Parathyroid adenoma (tissue), 2 donors: ENCODE data around the gene PPP1R14B.

Experiments
- H2AFZ ChIP-seq: fragments of 300-600 bp; sonication (generic); one replicate; pipeline ENCODE4 v1.7.0; 2017; ENCODE audit warnings: antibody characterized with exemption, mild to moderate bottlenecking
- H3K27ac ChIP-seq: fragments of 300-600 bp; sonication (generic); one replicate; pipeline ENCODE4 v1.7.0; 2017
- H3K27me3 ChIP-seq: fragments of 300-600 bp; sonication (generic); one replicate; pipeline ENCODE4 v1.7.0; 2017; ENCODE audit warnings: low read length; ENCODE audit not compliant: control insufficient read depth, insufficient read depth
- H3K36me3 ChIP-seq: fragments of 300-600 bp; sonication (generic); one replicate; pipeline ENCODE4 v1.7.0; 2017; ENCODE audit warnings: low read length; ENCODE audit not compliant: control insufficient read depth, insufficient read depth
- H3K4me1 ChIP-seq: fragments of 300-600 bp; sonication (generic); one replicate; pipeline ENCODE4 v1.7.0; 2017; ENCODE audit warnings: control low read depth
- H3K4me2 ChIP-seq: fragments of 300-600 bp; sonication (generic); one replicate; pipeline ENCODE4 v1.7.0; 2017; ENCODE audit warnings: low read length
- H3K4me3 ChIP-seq: fragments of 300-600 bp; sonication (generic); one replicate; pipeline ENCODE4 v1.7.0; 2017; ENCODE audit warnings: low read depth, low read length
- H3K79me2 ChIP-seq: fragments of 300-600 bp; sonication (generic); one replicate; pipeline ENCODE4 v1.7.0; 2017; ENCODE audit warnings: control low read depth
- H3K9ac ChIP-seq: fragments of 300-600 bp; sonication (generic); one replicate; pipeline ENCODE4 v1.7.0; 2017; ENCODE audit warnings: mild to moderate bottlenecking
- H3K9me3 ChIP-seq: fragments of 300-600 bp; sonication (generic); one replicate; pipeline ENCODE4 v1.7.0; 2017; ENCODE audit warnings: low read length; ENCODE audit not compliant: control insufficient read depth
- CTCF ChIP-seq: fragments of 300-600 bp; sonication (generic); IDR thresholded peaks from one replicate; pipeline ENCODE4 v1.7.0; 2017; ENCODE audit warnings: antibody characterized with exemption, mild to moderate bottlenecking
- donor health status: primary hyperparathyroidism.

The PPP1R14B gene

GRCh38 chr11:64275031-64275800, 28.5 kb upstream of the PPP1R14B start:
- H3K79me2 ChIP-seq: no peaks in the 10 kb centered on the region
- no peak overlapping the region for H2AFZ ChIP-seq
- no peak overlapping the region for H3K27ac ChIP-seq
- H3K27me3 ChIP-seq: no peaks in the 10 kb centered on the region
- H3K9ac ChIP-seq: no peak overlapping the region
- no peak for TF ChIP-seq CTCF
- no peak overlapping the region for H3K4me3 ChIP-seq
- H3K4me1 ChIP-seq: no peaks in the 10 kb centered on the region
- H3K4me2 ChIP-seq: no peak overlapping the region
- no peaks in the 10 kb centered on the region for H3K9me3 ChIP-seq
- no peaks in the 10 kb centered on the region for H3K36me3 ChIP-seq

- H3K4me3 ChIP-seq: peak overlapping the region; percentile 90
- H2AFZ ChIP-seq: peak overlapping the region; percentile 73
- H3K79me2 ChIP-seq: no peaks in the 10 kb centered on the region
- H3K27me3 ChIP-seq: no peaks in the 10 kb centered on the region
- no peaks in the 10 kb centered on the region for H3K36me3 ChIP-seq
- peaks cover 10% of the 10 kb centered on the region for H3K4me1 ChIP-seq
- peak overlapping the region; percentile 42 for H3K9ac ChIP-seq
- TF ChIP-seq CTCF: no peak
- H3K4me2 ChIP-seq: peak overlapping the region; percentile 93
- peak overlapping the region; percentile 97 for H3K27ac ChIP-seq
- no peaks in the 10 kb centered on the region for H3K9me3 ChIP-seq
These were observed 22.9 kb upstream of the PPP1R14B start for GRCh38 chr11:64269540-64270220.

- Histone ChIP-seq H3K4me3 (peak overlapping the region; percentile 83), H3K27me3 (no peaks in the 10 kb centered on the region), H3K36me3 (no peaks in the 10 kb centered on the region), H3K4me1 (peaks cover 10% of the 10 kb centered on the region), H2AFZ (peak overlapping the region; percentile 73), H3K79me2 (no peaks in the 10 kb centered on the region), H3K9ac (peak overlapping the region; percentile 42), H3K27ac (peak overlapping the region; percentile 97), H3K4me2 (peak overlapping the region; percentile 91), H3K9me3 (no peaks in the 10 kb centered on the region)
- TF ChIP-seq CTCF: no peak
These were observed 22.3 kb upstream of the PPP1R14B start for GRCh38 chr11:64268893-64269539.

GRCh38 chr11:64268025-64268892, 21.5 kb upstream of the PPP1R14B start:
- TF ChIP-seq CTCF: no peak
- Histone ChIP-seq H3K27ac (peak overlapping the region; percentile 97), H3K27me3 (no peaks in the 10 kb centered on the region), H3K79me2 (no peaks in the 10 kb centered on the region), H3K4me2 (peak overlapping the region; percentile 91), H3K4me1 (peaks cover 10% of the 10 kb centered on the region), H3K4me3 (peak overlapping the region; percentile 83), H3K9ac (no peak overlapping the region), H2AFZ (peak overlapping the region; percentile 5), H3K9me3 (no peaks in the 10 kb centered on the region), H3K36me3 (no peaks in the 10 kb centered on the region)
